HG02981 (cell line): ENCODE data around the gene HBA2.
"Not testable (repeated sequence)": the region's sequence is repeated elsewhere in the genome, so short reads cannot be mapped to it uniquely, and the experiment has no call there.

ENCODE experiments used
- ATAC-seq: cut with Tn5 transposase; IDR thresholded peaks from one replicate; pipeline ENCODE4 v1.9.1; 2021; ENCODE audit warnings: mild to moderate bottlenecking, moderate library complexity; ENCODE audit not compliant: unreplicated experiment

HBA2 gene

DNA sequence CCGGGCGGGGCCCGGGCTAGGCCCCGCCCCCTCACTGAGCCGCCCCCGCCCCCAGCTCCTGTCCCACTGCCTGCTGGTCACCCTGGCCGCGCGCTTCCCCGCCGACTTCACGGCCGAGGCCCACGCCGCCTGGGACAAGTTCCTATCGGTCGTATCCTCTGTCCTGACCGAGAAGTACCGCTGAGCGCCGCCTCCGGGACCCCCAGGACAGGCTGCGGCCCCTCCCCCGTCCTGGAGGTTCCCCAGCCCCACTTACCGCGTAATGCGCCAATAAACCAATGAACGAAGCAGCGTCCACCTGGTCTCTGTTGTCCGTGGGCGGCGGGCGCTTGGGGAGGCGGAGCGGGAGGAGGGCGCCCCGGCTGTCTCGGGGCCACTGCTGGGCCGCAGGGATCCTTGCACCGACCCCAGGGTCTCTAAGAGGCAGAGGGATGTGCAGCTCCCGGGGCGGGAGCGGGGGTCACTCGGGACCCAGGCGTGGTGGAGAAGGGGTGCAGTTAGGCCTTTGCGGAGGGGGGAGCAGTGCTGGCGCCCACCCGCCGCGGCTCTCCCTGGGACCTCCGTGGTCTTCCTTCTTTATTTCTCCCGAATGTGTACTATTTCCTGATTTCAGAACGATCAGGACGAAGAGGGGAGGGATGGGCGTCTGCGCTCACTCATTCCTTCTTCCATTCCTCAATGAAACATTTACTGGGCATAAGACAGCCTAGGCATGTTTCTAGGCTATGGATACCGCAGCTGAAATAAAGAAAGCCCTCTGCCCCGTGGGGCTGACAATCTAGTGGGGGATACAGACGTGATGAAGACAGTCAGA lies 18.3 kb upstream of the HBA2 start:
- ATAC-seq: no peak

DNA sequence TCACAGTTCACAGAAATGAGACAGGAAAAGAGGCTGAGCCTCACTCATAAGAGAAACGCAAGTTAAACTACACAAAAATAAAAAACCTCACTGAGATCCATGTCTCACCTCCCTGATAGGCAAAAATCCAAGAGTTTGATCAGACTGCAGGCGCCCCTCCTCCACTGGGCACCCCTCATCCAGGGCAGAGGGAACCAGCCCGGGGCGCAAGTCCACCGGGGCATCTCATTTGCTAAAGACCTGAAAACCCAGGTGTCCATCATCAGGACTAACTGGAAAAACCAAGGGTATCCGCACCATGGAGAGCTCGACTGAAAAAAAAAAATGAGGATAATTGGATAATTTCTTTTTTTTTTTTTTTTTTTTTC lies 17.7 kb upstream of the HBA2 start:
- ATAC-seq: no peak

DNA sequence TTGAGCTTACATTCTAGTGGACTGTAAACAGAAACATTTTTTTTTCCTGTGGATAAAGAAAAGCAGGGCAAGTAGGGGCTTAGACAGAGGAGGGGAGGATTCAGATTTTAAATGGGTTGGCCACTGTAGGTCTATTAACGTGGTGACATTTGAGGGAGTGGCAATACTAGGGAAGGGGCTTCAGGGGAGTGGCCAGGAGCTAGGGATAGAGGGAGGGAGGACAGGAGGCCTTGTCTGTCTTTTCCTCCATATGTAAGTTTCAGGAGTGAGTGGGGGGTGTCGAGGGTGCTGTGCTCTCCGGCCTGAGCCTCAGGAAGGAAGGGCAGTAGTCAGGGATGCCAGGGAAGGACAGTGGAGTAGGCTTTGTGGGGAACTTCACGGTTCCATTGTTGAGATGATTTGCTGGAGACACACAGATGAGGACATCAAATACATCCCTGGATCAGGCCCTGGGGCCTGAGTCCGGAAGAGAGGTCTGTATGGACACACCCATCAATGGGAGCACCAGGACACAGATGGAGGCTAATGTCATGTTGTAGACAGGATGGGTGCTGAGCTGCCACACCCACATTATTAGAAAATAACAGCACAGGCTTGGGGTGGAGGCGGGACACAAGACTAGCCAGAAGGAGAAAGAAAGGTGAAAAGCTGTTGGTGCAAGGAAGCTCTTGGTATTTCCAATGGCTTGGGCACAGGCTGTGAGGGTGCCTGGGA lies 13.4 kb upstream of the HBA2 start:
- ATAC-seq: no peak

DNA sequence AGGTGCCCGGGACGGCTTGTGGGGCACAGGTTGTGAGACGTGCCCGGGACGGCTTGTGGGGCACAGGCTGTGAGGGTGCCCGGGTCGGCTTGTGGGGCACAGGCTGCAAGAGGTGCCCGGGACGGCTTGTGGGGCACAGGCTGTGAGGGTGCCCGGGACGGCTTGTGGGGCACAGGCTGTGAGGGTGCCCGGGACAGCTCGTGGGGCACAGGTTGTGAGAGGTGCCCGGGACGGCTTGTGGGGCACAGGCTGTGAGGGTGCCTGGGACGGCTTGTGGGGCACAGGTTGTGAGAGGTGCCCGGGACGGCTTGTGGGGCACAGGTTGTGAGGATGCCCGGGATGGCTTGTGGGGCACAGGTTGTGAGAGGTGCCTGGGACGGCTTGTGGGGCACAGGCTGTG lies 12.4 kb upstream of the HBA2 start:
- not testable (repeated sequence) for ATAC-seq

DNA sequence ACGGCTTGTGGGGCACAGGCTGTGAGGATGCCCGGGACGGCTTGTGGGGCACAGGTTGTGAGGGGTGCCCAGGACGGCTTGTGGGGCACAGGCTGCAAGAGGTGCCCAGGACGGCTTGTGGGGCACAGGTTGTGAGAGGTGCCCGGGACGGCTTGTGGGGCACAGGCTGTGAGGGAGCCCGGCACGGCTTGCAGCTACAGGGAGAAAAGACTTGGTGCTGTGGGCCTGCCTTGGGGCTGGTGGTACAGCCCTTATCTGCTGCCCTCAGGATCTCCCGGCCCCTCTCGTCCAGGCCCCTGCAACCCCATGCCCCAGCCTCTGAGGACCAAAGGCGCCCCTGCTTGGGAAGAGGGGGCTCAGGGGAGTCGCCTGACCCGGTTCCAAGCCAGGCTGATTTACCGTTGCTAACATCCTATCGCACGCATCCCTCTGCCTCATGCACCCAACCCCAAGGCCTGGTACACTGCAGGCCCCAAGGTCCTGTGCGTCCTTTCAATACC lies 11.9 kb upstream of the HBA2 start:
- ATAC-seq: no peak

DNA sequence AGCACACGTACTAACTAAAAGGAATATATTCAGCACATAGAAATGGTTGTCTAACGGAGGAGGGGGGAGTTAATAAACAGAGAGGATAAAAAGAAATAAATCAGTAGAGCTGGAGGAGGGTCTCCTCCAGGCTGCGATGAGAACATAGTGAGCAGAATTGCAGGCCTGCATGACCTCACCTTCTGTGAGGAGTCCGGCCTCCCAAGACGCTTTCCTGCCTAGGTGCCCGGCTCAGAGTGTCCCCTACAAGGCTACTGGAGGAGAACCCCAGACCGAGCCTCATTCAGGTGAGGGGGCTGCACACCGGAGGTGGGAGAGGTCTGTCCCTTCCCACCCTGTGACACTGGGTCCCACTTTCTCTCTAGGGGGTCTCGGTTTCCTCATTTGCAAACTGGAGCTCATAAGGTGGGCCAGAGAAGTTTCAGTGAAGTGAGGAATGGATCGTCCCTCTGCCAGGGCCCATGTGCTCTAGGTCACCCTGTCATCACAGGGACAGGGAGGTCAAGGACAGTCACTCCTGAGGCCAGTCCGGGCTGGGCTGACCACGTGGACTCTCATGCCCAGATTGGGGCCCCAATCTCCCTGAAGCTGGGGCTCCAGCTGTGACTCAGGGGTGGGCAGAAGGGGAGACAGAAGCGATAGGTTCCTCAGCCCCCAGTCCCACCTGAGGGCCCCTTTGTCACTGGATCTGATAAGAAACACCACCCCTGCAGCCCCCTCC lies 10.2 kb upstream of the HBA2 start:
- ATAC-seq: no peak

DNA sequence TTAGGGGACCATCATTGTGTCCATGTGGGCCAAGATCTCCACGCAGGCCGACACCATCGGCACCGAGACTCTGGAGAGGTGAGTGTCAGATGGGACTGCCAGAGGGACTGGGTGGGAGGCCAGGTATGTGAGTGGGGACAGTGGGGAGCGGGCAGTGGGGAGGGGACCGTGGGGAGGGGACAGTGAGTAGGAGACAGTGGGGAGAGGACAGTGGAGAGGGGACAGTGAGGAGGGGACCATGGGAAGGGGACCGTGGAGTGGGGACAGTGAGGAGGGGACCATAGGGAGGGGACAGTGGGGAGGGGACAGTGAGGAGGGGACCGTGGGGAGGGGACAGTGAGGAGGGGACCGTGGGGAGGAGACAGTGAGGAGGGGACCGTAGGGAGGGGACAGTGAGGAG lies 9.5 kb upstream of the HBA2 start:
- ATAC-seq: not testable (repeated sequence)

DNA sequence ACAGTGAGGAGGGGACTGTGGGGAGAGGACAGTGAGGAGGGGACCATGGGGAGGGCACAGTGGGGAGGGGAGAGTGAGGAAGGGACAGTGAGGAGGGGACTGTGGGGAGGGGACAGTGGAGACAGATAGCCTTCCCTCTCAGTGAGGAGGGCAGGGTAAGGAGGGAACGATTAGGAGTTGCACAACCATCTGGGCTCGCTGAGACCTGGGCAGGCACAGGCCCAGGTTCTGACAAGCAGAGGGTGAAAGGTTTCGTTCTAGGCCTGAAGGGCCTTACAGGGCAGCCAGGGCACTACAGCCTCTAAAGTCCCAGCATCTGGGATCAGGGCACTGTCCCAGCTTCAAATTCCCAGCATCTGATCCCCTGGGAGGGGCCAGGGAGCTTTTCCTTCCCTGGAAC lies 9.0 kb upstream of the HBA2 start:
- ATAC-seq: not testable (repeated sequence)

DNA sequence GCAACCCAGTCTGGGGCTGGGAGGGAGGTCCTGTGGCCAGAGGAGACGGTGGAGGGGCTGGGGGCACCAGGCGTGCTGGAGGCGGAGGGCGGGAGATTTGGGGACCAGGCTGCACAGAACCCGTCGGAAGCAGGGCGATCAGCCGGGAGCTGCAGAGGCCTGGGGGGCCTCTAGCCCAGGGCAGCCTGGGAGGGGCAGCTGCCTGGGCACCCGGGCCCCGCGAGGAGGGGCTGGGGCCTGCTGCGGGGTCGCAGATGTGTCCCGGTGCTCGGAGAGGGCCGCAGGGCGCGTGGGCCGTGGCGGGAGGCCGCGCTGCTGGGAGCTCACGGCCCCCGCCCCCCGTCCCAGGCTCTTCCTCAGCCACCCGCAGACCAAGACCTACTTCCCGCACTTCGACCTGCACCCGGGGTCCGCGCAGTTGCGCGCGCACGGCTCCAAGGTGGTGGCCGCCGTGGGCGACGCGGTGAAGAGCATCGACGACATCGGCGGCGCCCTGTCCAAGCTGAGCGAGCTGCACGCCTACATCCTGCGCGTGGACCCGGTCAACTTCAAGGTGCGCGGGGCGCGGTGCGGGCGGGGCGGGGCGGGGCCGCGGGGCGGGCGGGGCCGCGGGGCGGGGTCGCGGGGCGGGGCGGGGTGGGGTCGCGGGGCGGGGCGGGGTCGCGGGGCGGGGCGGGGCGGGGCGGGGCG lies 8.4 kb upstream of the HBA2 start:
- not testable (repeated sequence) for ATAC-seq

DNA sequence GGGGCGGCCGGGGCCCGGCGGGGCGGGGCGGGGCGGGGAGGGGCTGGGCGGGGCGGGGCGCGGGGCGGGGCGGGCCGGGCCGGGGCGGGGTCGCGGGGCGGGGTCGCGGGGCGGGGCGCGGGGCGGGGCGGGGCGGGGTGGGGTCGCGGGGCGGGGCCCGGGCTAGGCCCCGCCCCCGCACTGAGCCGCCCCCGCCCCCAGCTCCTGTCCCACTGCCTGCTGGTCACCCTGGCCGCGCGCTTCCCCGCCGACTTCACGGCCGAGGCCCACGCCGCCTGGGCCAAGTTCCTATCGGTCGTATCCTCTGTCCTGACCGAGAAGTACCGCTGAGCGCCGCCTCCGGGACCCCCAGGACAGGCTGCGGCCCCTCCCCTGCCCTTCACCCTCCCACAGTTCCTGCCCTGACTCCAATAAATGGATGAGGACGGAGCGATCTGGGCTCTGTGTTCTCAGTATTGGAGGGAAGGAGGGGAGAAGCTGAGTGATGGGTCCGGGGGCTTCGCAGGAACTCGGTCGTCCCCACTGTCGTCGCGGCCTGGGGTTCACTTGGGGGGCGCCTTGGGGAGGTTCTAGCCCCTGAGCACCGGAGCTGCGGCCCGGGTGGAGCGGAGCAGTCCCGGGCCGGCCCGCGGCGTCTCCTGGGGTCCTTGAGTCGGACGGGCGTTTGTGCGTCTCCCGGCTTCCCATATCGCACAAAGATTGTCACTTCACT lies 7.7 kb upstream of the HBA2 start:
- no peak for ATAC-seq

DNA sequence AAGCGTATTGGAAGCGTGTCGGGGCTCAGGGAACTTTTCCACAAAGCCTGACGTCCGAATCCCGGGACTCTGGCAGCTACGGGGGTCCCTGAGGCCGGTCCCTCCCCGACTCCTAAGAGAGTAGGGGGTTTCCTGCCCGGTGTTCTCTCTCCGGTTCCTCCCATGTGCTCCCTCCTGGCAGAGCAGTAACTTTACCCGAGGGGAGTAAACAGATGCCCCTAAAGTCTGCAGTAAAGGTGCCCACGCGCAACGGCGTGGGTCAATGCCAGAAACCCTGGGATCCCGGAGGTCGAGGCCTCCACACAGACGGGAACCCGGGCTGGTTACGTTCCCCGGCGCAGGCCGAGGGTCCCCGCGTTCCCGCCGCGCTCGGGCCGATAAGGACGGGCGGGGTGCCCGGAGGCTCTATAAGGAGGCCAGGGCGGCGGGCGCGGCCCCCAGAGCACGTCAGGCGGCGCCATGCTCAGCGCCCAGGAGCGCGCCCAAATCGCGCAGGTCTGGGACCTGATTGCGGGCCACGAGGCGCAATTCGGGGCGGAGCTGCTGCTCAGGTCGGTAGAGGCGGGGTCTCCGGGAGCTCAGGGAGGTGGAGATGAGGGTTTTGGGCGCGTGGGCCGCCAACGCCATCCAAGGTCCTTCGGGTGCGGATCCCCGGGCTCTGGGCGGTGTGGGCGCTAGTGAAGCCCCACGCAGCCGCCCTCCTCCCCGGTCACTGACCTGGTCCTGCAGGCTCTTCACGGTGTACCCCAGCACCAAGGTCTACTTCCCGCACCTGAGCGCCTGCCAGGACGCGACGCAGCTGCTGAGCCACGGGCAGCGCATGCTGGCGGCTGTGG lies 6.9 kb upstream of the HBA2 start, which contains the start of gene HBM:
TSS of gene HBM (plus strand) at position 440 of the 836 bp plus-strand sequence. CDS start at position 460, 20 bp downstream.
- no peak for ATAC-seq

DNA sequence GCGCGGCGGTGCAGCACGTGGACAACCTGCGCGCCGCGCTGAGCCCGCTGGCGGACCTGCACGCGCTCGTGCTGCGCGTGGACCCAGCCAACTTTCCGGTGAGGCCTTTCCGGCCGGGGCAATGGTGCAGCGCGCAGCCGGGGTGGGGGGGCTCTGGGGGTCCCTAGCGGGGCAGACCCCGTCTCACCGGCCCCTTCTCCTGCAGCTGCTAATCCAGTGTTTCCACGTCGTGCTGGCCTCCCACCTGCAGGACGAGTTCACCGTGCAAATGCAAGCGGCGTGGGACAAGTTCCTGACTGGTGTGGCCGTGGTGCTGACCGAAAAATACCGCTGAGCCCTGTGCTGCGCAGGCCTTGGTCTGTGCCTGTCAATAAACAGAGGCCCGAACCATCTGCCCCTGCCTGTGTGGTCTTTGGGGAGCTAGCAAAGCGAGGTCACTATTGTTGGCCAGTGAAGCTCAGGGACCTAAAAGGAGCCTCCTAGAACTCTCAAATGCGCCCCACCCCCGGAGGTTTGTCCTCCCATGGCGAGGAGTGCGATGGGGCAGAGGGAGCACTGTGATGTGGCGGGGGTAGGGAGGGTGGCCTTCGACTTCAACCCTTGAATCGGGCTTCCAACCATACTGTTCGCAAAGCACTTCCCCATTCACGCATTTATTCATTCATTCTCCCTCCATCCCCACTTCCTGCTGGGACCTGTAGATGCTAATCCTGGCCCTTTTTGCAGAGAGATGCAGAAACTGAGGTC lies 6.1 kb upstream of the HBA2 start:
- no peak for ATAC-seq

DNA sequence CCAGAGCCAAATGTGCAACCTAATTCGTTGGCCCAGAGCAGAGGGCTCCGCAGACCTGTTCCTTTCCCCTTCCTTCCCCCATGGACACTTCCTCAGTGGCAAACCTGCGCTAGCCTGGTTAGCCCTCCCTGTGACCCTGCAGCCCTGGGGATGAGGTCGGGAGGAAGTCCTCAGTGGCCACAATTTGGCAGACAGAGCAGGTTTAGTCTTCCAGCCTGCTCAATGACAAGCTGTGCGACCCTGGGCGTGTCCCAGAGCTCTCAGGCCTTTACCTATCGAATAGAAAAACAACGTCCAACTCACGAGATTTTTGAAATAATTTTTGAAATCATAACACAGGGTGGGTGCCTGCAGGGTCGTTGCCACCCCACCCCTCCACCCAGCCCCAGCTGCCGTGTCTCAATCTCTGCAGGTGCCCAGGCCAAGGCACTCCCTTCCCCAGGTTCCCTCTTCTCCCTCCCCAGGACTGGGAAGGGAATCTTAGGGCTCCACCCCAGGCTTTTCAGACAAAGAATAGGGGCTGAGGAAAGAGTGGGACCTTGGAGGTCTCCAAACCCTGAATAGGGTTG lies 5.5 kb upstream of the HBA2 start:
- no peak for ATAC-seq

DNA sequence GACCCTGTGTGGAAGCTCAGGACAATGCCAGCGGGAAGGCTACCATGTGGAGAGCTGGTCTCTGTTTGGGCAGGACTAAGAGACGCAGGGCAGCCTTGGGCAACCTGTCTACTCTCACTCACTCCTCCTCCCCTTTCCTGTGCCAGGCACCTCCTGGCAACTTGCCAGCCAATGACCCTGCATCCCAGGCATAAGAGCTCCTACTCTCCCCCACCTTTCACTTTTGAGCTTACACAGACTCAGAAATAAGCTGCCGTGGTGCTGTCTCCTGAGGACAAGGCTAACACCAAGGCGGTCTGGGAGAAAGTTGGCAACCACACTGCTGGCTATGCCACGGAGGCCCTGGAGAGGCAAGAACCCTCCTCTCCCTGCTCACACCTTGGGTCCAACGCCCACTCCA lies 4.3 kb upstream of the HBA2 start:
- ATAC-seq: no peak

DNA sequence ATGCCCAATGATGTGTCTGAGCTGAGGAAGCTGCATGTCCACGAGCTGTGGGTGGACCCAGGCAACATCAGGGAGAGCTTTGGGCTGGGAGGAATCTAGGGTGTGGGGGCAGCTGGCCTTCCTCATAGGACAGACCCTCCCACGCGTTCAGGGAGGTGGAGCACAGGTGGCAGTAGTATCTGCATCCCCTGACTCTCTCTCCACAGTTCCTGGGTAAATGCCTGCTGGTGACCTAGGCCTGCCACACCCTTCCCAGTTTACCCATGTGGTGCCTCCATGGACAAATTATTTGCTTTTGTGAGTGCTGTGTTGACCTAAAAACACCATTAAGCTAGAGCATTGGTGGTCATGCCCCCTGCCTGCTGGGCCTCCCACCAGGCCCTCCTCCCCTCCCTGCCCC lies 3.7 kb upstream of the HBA2 start:
- ATAC-seq: no peak

DNA sequence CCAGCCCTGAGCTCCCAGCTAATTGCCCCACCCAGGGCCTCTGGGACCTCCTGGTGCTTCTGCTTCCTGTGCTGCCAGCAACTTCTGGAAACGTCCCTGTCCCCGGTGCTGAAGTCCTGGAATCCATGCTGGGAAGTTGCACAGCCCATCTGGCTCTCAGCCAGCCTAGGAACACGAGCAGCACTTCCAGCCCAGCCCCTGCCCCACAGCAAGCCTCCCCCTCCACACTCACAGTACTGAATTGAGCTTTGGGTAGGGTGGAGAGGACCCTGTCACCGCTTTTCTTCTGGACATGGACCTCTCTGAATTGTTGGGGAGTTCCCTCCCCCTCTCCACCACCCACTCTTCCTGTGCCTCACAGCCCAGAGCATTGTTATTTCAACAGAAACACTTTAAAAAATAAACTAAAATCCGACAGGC lies 2.6 kb upstream of the HBA2 start:
- ATAC-seq: not testable (repeated sequence)

DNA sequence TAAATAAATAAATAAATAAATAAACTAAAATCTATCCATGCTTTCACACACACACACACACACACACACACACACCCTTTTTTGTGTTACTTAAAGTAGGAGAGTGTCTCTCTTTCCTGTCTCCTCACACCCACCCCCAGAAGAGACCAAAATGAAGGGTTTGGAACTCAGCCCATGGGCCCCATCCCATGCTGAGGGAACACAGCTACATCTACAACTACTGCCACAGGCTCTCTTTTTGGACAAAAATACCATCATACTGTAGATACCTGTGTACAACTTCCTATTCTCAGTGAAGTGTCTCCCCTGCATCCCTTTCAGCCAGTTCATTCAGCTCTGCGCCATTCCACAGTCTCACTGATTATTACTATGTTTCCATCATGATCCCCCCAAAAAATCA lies 1.9 kb upstream of the HBA2 start:
- no peak for ATAC-seq

DNA sequence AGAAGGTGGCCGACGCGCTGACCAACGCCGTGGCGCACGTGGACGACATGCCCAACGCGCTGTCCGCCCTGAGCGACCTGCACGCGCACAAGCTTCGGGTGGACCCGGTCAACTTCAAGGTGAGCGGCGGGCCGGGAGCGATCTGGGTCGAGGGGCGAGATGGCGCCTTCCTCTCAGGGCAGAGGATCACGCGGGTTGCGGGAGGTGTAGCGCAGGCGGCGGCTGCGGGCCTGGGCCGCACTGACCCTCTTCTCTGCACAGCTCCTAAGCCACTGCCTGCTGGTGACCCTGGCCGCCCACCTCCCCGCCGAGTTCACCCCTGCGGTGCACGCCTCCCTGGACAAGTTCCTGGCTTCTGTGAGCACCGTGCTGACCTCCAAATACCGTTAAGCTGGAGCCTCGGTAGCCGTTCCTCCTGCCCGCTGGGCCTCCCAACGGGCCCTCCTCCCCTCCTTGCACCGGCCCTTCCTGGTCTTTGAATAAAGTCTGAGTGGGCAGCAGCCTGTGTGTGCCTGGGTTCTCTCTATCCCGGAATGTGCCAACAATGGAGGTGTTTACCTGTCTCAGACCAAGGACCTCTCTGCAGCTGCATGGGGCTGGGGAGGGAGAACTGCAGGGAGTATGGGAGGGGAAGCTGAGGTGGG lies 657 bp downstream of the HBA2 start:
- ATAC-seq: not testable (repeated sequence)
